Stimulated activated naive B cell treated with anti-CD40 and anti-IgM and Interleukin-4, amounts not matched to agents 10 μg/mL and 1 μg/mL and 100 μg/mL, for 72 hours (primary cell): ENCODE results near the gene MUC2.

Source experiments
- ATAC-seq, 2 donors: fragments of 150-1000 bp; cut with Tn5 transposase; replicated peaks; 2 replicates each; pipeline ENCODE4 v1.10.0; 2021; ENCODE audit warnings: moderate library complexity in 1 of 2
- DNase-seq: peaks from one replicate; pipeline ENCODE4 v3.0.0; 2021
- H3K27ac Mint-ChIP-seq: one replicate; pipeline ENCODE4 v1.8.0; 2022; ENCODE audit warnings: mild to moderate bottlenecking, mixed read lengths
- H3K27me3 Mint-ChIP-seq, 2 donors: one replicate each; pipeline ENCODE4 v1.8.0; 2022; ENCODE audit warnings: mixed read lengths in 2 of 2
- H3K36me3 Mint-ChIP-seq, 2 donors: one replicate each; pipeline ENCODE4 v1.8.0; 2022; ENCODE audit warnings: mixed read lengths in 2 of 2, mild to moderate bottlenecking in 1 of 2
- H3K4me1 Mint-ChIP-seq, 2 donors: one replicate each; pipeline ENCODE4 v1.8.0; 2022; ENCODE audit warnings: mixed read lengths in 2 of 2, mild to moderate bottlenecking in 1 of 2
- H3K4me3 Mint-ChIP-seq, 2 donors: one replicate each; pipeline ENCODE4 v1.8.0; 2022; ENCODE audit warnings: mild to moderate bottlenecking in 2 of 2, mixed read lengths in 2 of 2, moderate library complexity in 1 of 2
- H3K9me3 Mint-ChIP-seq, 2 donors: one replicate each; pipeline ENCODE4 v1.8.0; 2022; ENCODE audit warnings: mixed read lengths in 2 of 2, mild to moderate bottlenecking in 1 of 2

MUC2 gene

DNA sequence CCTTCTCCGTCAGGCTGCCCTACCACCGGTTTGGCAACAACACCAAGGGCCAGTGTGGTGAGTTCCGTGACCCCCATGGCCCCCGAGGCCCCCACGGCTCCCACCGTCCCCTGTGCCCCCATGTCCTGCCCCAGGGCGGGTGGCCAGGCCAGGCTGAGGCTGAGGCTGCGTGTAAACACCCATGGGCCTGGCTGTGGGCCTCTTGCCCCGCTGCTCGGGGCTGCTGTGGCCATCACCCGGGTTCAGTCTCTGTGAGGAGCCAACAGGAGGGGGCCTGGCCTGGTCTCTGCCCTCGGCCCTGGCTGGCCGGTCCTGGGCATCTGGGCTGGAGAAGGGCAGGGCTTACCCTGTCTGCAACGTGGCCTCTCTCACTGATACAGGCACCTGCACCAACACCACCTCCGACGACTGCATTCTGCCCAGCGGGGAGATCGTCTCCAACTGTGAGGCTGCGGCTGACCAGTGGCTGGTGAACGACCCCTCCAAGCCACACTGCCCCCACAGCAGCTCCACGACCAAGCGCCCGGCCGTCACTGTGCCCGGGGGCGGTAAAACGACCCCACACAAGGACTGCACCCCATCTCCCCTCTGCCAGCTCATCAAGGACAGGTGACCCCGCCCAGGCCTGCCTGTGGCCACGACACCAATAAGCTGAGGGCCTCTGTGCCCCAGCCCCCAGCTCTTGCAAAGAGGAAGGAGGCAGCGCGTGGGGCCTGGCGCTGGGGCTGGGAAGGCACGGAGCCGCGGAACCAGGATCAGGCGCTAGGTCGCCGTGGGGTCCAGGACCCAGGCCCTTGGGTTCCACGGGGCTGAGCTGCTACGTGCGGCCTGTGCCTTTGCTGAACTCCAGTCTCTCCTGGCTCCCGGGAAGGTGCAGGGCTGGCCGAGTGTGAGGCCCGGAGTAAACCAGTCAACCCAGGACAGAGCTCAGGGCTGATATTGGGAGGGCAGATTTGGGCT lies 29.0 kb downstream of the MUC2 start:
- Mint-ChIP-seq H3K4me1 (peaks cover 0 to 2% of the 10 kb centered on the region in 2 donors), H3K27ac (no peak overlapping the region), H3K27me3 (peaks cover 6 to 9% of the 10 kb centered on the region in 2 donors), H3K36me3 (peaks cover 0 to 4% of the 10 kb centered on the region in 2 donors), H3K4me3 (no peak overlapping the region), H3K9me3 (peaks cover 4% of the 10 kb centered on the region in 2 donors)
- ATAC-seq = no peak
- no peak for DNase-seq

DNA sequence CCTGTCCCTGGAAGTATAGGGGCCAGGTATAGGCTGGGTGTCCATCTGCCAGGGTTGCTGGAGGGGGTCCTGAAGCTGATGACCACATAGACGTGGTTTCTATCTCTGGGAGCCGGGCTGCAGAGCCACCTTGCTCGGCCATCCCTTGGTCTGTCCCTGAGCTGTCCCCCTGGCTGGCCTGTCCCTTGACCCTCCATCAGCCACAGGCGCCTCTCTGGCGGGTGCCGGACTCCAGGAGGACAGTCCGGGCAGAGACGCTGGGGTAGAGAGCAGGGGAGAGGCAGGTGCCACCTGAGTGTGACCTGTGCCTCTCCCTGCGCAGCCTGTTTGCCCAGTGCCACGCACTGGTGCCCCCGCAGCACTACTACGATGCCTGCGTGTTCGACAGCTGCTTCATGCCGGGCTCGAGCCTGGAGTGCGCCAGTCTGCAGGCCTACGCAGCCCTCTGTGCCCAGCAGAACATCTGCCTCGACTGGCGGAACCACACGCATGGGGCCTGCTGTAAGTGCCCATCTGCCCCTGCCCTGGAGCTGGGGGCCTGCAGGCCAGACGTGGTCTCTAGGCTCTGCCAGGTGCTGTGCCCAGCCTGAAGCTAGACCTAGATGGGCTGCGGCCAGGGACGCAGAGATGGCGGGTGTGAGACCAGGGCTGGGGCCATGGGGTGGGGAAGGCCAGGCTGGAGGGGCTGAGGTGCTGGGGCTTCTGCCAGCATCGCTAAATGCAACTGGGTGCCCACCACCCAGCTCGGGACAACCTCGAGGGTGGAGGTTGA lies 29.9 kb downstream of the MUC2 start:
- H3K36me3 Mint-ChIP-seq = peaks cover 0 to under 1% of the 10 kb centered on the region in 2 donors
- H3K27ac Mint-ChIP-seq = no peak overlapping the region
- no peak overlapping the region for H3K4me3 Mint-ChIP-seq
- peaks cover under 1 to 1% of the 10 kb centered on the region in 2 donors for H3K9me3 Mint-ChIP-seq
- H3K4me1 Mint-ChIP-seq = no peaks in the 10 kb centered on the region
- peaks cover 6 to 9% of the 10 kb centered on the region in 2 donors for H3K27me3 Mint-ChIP-seq
- DNase-seq (no peak), ATAC-seq (no peak)

DNA sequence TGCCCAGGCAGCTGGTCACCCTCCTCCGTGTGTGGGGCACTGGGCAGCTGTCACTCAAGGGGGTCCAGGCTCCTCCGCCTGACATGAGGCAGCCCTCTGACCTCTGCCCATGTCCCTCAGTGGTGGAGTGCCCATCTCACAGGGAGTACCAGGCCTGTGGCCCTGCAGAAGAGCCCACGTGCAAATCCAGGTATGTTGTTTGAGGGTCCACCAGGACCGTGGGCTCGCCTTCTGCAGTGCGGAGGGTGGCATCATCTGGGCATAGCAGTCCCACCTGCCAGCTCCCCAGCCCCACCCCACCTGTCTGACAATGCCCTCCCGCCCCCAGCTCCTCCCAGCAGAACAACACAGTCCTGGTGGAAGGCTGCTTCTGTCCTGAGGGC lies 30.5 kb downstream of the MUC2 start:
- Mint-ChIP-seq H3K9me3 (no peaks in the 10 kb centered on the region), H3K36me3 (no peaks in the 10 kb centered on the region), H3K4me1 (no peaks in the 10 kb centered on the region), H3K27me3 (peaks cover 6 to 9% of the 10 kb centered on the region in 2 donors), H3K4me3 (no peak overlapping the region), H3K27ac (no peak overlapping the region)
- no peak for DNase-seq
- ATAC-seq = no peak

DNA sequence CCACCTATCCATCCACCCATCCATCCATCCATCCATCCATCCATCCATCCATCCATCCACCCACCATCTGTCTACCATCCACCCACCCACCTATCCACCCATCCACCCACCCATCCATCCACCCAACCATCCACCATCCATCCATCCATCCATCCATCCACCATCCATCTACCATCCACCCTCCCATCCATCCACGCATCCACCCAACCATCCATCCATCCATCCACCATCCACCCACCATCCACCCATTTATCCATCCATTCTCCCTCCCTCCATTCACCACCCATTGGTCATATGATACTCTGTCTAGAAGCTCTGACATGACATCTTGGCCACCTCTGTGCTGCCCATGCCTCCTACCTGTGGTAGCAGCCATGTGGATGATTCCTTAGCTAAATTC lies 31.7 kb downstream of the MUC2 start:
- Mint-ChIP-seq H3K4me3 (no peak overlapping the region), H3K9me3 (no peaks in the 10 kb centered on the region), H3K4me1 (peaks cover 0 to 3% of the 10 kb centered on the region in 2 donors), H3K27me3 (peaks cover 9 to 11% of the 10 kb centered on the region in 2 donors), H3K27ac (no peak overlapping the region), H3K36me3 (no peaks in the 10 kb centered on the region)
- ATAC-seq (no peak), DNase-seq (no peak)

DNA sequence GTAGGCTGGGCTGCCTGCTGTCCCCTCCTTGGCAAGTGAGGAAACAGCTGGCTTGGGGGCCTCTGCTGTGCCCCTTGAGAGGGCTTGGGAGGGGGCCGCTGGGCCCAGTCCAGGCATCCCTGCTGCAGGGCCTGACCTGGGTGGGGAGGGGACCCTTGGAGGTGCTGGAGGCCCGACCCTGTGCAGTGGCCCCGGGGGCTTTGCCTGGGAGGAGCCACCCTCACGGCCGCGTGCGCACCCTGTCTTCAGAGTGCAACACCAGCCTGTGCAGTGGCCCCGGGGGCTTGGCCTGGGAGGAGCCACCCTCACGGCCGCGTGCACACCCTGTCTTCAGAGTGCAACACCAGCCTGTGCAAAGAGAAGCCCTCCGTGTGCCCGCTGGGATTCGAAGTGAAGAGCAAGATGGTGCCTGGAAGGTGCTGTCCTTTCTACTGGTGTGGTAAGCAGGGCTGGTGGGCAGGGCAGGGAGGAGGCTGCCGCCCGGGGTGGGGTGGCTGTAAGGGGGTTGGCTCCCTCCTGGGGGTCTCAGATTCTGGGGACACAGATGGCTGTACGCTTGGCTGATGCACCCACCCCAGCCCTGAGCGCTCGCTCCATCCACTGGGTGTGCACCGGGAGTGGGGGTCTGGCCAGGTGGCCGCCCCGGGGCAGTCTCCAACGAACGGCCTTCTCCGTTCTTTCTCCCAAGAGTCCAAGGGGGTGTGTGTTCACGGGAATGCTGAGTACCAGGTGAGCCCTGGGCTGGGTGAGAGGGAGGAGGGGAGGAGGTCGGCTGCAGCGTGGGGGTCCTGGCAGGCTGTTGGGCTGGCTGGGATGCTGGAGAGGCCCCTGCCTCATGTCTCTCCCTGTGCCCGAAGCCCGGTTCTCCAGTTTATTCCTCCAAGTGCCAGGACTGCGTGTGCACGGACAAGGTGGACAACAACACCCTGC lies 32.9 kb downstream of the MUC2 start:
- H3K4me3 Mint-ChIP-seq = no peak overlapping the region
- no peak overlapping the region for H3K27ac Mint-ChIP-seq
- no peaks in the 10 kb centered on the region for H3K36me3 Mint-ChIP-seq
- no peak for DNase-seq
- H3K4me1 Mint-ChIP-seq = peaks cover 0 to 3% of the 10 kb centered on the region in 2 donors
- H3K27me3 Mint-ChIP-seq = peaks cover 9 to 11% of the 10 kb centered on the region in 2 donors
- H3K9me3 Mint-ChIP-seq = no peaks in the 10 kb centered on the region
- no peak for ATAC-seq

DNA sequence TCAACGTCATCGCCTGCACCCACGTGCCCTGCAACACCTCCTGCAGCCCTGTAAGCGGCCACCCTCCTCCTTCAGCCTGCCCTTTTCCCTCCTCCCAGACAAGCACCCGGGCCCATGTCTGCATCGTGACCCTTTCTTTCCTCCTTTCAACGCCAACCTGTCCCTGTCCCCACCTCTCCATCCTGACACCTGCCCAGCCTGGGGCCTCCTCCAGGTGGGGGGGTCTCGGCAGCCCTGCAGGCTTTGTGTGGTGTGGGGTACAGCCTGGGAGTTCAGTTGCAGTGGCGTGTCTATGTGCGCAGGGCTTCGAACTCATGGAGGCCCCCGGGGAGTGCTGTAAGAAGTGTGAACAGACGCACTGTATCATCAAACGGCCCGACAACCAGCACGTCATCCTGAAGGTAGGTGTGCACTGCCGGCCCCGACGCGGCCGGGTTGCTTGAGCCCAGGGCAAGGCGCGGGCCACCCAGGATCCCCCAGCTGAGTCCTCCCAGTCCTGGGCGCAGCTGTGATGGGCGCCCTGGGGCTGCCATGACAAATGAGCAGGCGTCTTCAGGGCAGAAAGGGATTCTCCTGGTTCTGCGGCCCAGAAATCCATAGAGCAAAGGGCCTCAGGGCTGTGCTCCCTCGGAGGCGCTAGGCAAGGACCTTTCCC lies 33.7 kb downstream of the MUC2 start:
- H3K27me3 Mint-ChIP-seq = peaks cover 9 to 11% of the 10 kb centered on the region in 2 donors
- H3K9me3 Mint-ChIP-seq = no peaks in the 10 kb centered on the region
- ATAC-seq (no peak), DNase-seq (no peak)
- peaks cover 0 to 3% of the 10 kb centered on the region in 2 donors for H3K4me1 Mint-ChIP-seq
- H3K36me3 Mint-ChIP-seq = no peaks in the 10 kb centered on the region
- no peak overlapping the region for H3K27ac Mint-ChIP-seq
- H3K4me3 Mint-ChIP-seq = no peak overlapping the region

DNA sequence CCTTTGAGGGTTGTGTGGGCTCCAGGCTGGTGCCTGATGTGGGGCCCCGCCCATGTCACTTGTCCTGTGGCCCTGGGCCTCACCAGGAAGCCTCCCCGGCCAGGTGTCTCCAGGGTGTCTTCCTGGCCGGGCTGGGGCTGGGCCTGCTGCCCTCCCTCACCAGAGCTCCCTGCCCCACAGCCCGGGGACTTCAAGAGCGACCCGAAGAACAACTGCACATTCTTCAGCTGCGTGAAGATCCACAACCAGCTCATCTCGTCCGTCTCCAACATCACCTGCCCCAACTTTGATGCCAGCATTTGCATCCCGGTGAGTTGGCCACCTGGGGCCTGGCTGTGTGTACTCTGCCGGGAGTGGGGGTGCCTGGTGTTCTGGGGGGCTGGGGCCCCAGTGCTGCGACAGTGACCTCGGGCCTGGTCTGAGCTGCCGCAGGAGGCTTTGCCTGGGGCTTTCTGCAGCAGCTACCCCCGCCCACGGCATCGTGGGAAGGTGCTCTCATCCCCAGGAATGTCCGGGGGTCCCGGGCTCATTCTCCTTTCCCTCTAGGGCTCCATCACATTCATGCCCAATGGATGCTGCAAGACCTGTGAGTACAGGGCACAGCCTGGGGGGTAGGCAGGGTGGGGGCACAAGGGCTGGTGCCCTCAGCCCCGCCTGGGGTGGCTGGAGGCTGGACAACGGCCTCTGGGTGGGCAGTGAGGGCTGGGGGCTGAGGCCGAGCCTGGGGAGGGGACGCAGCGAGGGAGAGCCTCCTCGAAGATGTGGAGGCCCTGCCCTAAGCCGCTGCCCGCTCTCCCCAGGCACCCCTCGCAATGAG lies 34.6 kb downstream of the MUC2 start:
- ATAC-seq (no peak), DNase-seq (no peak)
- no peak overlapping the region for H3K4me3 Mint-ChIP-seq

DNA sequence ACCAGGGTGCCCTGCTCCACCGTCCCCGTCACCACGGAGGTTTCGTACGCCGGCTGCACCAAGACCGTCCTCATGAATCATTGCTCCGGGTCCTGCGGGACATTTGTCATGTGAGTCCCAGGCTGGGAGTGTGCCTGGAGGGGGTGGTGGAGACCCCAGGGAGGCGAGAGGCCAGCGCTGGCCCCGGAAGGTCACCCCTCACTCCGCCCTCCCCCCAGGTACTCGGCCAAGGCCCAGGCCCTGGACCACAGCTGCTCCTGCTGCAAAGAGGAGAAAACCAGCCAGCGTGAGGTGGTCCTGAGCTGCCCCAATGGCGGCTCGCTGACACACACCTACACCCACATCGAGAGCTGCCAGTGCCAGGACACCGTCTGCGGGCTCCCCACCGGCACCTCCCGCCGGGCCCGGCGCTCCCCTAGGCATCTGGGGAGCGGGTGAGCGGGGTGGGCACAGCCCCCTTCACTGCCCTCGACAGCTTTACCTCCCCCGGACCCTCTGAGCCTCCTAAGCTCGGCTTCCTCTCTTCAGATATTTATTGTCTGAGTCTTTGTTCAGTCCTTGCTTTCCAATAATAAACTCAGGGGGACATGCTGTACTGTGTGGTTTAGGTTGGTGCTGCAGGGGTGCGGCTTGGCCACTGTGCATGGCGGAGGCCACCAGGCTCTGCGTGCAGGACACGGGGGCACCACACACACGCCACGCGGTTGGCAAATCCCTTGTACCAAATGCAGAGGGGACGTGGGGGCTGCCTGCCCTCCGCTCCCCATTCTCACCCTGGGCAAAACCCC lies 35.4 kb downstream of the MUC2 start:
- peaks cover 0 to 3% of the 10 kb centered on the region in 2 donors for H3K4me1 Mint-ChIP-seq
- ATAC-seq (no peak), DNase-seq (no peak)
- no peaks in the 10 kb centered on the region for H3K36me3 Mint-ChIP-seq
- no peak overlapping the region for H3K27ac Mint-ChIP-seq
- H3K27me3 Mint-ChIP-seq = peaks cover 9 to 11% of the 10 kb centered on the region in 2 donors
- no peak overlapping the region for H3K4me3 Mint-ChIP-seq
- H3K9me3 Mint-ChIP-seq = no peaks in the 10 kb centered on the region

More for the DNA sequence above, 34.6 kb downstream of the MUC2 start:
- H3K36me3 Mint-ChIP-seq = no peaks in the 10 kb centered on the region
- no peak overlapping the region for H3K27ac Mint-ChIP-seq
- peaks cover 9 to 11% of the 10 kb centered on the region in 2 donors for H3K27me3 Mint-ChIP-seq
- peaks cover 0 to 3% of the 10 kb centered on the region in 2 donors for H3K4me1 Mint-ChIP-seq
- no peaks in the 10 kb centered on the region for H3K9me3 Mint-ChIP-seq

DNA sequence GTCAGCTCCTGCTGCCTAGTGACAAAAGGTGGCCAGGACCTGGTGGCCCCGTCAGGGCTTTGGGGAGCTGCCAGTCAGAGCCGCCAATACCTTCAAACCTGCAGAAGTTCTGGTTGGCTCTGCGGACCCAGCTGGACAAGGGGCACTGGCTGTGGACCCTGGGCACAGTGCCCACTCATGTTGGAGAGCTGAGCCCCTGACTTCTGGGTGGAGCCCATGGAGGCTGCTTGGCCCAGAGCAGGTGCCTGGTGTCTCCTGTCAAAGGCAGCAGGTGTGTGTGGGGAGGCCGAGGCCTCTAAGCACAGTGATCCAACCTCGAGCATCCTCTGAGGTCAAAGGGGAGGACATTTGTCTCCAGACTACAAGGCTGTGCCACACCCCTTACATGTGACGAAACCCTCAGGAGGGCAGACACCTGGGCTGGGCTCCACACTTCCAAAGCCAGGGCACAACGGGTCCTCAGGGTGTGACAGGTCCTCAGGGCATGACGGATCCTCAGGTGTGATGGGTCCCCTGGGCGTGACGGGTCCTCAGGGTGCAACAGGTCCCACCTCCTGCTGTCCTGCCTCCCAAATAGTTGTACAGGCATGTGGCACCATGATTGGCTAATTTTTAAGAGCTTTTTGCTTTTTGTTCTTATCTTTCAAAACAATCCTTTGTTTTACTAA lies 37.0 kb downstream of the MUC2 start:
- Mint-ChIP-seq H3K27me3 (peaks cover 5% of the 10 kb centered on the region in 2 donors), H3K4me1 (peaks cover 0 to 3% of the 10 kb centered on the region in 2 donors), H3K36me3 (no peaks in the 10 kb centered on the region), H3K4me3 (no peak overlapping the region), H3K27ac (no peak overlapping the region), H3K9me3 (no peaks in the 10 kb centered on the region)
- ATAC-seq = no peak
- DNase-seq = no peak

DNA sequence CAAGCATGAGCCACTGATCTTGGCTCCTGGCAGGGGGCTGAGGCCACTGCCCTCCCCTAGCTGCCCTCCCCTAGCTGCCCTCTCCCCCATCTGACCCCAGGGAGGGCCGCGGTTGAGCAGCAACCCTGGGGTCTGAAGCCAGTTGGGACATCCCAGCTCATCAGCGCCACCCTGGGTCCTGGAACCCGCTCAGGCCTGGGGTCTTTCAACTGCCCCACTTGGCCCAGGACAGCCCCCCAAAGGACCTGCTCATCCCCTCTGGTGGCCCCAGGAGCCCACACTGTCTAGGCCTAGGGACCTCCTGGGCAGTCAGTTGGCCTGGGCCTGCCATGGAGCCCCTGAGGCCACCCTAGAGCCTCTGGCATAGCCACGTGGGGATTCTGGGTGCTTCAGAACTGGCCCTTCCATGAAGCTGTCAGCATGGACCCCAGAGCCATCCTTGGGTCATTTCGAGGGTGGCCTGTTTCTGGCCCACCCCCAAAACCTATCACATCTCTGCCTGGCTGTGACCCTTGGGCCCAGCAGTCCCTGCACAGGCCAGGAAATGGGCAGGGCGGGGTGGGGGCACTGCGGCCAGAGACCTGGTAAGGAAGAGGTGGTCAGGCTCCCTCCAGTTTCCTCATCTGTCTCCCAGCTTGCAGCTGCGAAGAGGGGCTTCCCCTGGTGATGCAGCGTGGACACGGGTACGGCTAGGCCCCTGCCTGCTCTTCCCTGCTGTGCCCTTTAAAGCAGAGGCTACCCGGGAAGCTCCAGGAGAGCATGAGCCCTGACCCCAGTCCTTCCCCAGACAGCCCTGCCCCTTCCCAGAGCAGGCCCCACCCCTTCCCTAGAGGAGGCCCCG lies 37.9 kb downstream of the MUC2 start:
- Mint-ChIP-seq H3K4me1 (peaks cover 0 to 3% of the 10 kb centered on the region in 2 donors), H3K27ac (no peak overlapping the region), H3K4me3 (no peak overlapping the region), H3K36me3 (no peaks in the 10 kb centered on the region), H3K9me3 (no peaks in the 10 kb centered on the region), H3K27me3 (peaks cover 5% of the 10 kb centered on the region in 2 donors)
- ATAC-seq (no peak), DNase-seq (no peak)
